NT2/D1 (cell line): Measurements from ENCODE around the gene C1S.

ENCODE experiments used
- YY1 ChIP-seq: IDR thresholded peaks from 2 replicates; pipeline ENCODE4 v1.6.1; 2011; ENCODE audit not compliant: insufficient read length, insufficient read depth
- ZNF274 ChIP-seq: IDR thresholded peaks from 2 replicates; pipeline ENCODE4 v1.6.1; 2011; ENCODE audit warnings: mild to moderate bottlenecking, low read depth, low read length

DNA sequence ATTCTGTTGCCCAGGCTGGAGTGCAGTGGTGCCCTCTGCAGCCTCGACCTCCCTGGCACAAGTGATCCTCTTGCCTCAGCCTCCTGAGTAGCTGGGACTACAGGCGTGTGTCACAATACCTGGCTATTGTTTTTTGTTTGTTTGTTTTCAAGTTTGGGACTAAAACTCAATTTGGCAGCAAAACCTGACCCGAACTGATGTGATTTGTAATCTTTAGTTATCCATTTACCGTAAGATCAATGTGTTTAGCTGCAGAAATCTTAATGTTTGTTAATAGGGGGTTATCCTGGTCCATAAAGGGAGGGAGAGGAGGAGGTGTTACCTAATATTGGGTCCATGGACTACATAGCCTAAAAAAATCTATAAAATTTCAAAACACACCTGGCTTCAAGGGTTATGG, 738 bp upstream of the C1S start:
- TF ChIP-seq YY1 (no peak), ZNF274 (no peak)
